22Rv1 (cell line): ENCODE data around the gene SUCO.

Source experiments
- H3K27ac ChIP-seq: fragments of 450-650 bp; 2 replicates; pipeline ENCODE4 v1.5.1; 2017
- CTCF ChIP-seq: fragments of 450-650 bp; IDR thresholded peaks from 2 replicates; pipeline ENCODE4 v1.5.1; 2017; ENCODE audit warnings: mild to moderate bottlenecking
- ZFX ChIP-seq: fragments of 450-650 bp; IDR thresholded peaks from 2 replicates; pipeline ENCODE4 v1.6.1; 2017; ENCODE audit warnings: antibody characterized with exemption, borderline replicate concordance

The SUCO gene

GRCh38 chr1:172545396-172546004 lies 12.6 kb downstream of the SUCO start:
- no peak overlapping the region for H3K27ac ChIP-seq
- no peak for TF ChIP-seq ZFX
- no peak for TF ChIP-seq CTCF

GRCh38 chr1:172547071-172547470 lies 14.1 kb downstream of the SUCO start:
- H3K27ac ChIP-seq: no peak overlapping the region
- TF ChIP-seq CTCF (no peak), ZFX (no peak)

DNA sequence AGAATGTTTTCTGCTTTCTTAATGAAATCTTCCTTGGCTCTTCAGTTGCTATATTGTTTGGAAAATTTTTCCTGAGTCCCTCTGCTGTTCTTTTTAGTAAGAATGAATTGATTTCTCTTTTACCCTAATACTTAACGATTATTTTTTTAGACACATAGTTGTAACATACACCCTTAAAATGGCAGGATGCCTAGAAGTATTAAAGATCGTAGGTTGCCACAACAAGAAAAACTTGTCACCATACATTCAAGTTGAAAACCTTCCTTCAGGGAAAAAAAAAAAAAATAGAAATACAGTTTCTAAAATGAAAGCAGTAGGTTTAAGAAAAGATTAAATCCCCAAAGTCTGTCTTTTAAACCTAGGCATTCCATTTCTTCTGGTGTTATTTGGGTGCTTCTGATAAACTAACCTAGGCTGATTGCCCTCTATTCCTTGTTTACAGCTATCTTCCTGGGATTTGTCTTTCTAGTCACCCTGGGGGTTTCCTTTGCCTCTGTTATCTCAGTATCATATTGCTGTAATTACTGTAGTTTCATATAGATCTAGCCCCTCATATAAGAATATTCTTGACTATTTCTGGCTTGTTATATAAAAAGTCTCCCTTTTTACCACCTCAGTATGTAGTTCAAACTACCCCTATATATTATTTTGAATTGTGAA lies 16.8 kb downstream of the SUCO start:
- TF ChIP-seq ZFX: no peak
- TF ChIP-seq CTCF: no peak
- H3K27ac ChIP-seq: no peak overlapping the region

GRCh38 chr1:172551279-172551678 lies 18.3 kb downstream of the SUCO start:
- TF ChIP-seq ZFX (no peak), CTCF (no peak)
- H3K27ac ChIP-seq: no peak overlapping the region

DNA sequence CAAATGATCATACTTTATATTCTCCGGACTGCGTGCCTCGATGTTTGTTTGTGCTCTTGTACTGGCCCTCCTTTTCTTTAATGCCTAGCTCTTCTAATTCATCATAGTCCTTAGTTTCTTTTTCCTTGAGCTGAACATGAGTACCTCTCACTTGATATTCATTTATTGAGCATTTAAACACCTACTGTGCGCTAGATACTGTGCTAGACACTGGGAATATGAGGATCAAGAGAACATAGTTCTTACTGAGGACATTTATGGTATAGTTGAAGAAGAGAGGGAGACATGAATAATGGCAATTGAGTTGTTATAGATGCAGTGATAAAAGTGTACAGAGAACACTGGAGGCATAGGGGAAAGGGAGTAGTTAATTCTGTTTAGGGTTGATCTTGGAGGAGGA lies 22.0 kb downstream of the SUCO start:
- TF ChIP-seq CTCF (no peak), ZFX (no peak)
- H3K27ac ChIP-seq: no peak overlapping the region

DNA sequence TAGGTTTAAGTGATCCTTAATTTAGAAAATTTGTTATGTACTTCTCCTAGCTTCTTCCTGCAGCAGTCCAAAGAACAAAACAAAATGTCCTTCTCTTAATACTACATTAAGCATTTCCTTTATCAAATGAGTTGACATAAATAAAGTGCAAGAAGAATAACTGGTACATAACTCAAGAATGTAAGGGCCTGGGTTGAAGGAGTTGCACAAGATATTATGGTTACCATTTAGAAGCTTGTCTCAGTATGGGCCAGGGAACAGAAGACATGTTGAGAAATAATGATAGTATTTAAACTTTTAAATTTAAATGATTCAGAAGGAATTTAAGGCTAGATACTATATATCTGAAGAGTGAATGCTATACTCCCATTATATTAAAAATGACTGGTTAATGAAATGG lies 23.5 kb downstream of the SUCO start:
- TF ChIP-seq ZFX: no peak
- TF ChIP-seq CTCF: no peak

GRCh38 chr1:172557270-172557669 lies 24.3 kb downstream of the SUCO start:
- TF ChIP-seq ZFX (no peak), CTCF (no peak)
- no peak overlapping the region for H3K27ac ChIP-seq

More for the DNA sequence above, 23.5 kb downstream of the SUCO start:
- no peak overlapping the region for H3K27ac ChIP-seq
